ENCODE data around the gene CYFIP1. TPM values are rescaled to one million over a fixed set of nuclear protein-coding genes. Genes with fewer than 3 reads are reported as not detected.
A peak's percentile ranks its signal among the peaks of the same experiment; 100 is the strongest.

The CYFIP1 gene
- total RNA-seq, 1 donor from 2014 or later = 48.9 TPM

DNA sequence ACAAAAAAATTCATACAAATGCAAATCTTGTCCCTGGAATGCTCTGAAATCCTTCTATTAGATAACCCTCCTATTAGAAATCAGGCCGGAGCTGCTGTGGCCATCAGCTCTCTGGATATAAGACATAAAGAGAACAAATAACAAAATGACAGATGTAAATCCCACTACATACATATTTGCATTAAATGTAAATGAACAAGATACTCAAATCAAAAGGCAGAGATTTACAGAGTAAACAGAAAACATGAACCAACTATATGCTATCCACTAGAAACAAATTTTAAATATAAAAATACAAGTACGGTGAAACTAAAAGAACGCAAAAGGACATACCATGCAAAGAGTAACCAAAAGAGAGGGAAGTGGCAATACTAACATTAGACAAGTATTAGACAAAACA lies 10.7 kb downstream of the CYFIP1 start:
- FAIRE-seq (no peak), DNase-seq (ENCODE audit: low spot score in 2 of 2) (no peak)

DNA sequence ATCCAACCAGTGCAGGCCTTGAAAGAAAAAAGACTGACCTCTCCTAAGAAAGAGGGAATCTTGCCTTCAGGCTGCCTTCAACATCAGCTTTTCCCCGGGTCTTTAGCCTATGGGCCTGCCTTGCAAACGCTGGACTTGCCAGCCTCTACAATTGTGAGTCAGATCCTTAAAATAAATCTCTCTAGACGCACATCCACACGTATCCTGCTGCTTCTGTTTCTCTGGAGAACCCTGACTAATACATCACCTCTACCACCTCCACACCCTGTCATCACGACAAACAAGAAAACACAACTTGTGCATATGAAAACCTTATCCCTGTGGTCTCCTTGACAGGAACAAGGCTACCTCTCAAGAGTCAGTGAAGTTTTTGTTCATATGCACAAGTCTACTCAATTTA lies 11.8 kb downstream of the CYFIP1 start:
- DNase-seq (ENCODE audit: low spot score in 2 of 2) (peak in 1 of 2 donors; percentile 28), FAIRE-seq (no peak)

DNA sequence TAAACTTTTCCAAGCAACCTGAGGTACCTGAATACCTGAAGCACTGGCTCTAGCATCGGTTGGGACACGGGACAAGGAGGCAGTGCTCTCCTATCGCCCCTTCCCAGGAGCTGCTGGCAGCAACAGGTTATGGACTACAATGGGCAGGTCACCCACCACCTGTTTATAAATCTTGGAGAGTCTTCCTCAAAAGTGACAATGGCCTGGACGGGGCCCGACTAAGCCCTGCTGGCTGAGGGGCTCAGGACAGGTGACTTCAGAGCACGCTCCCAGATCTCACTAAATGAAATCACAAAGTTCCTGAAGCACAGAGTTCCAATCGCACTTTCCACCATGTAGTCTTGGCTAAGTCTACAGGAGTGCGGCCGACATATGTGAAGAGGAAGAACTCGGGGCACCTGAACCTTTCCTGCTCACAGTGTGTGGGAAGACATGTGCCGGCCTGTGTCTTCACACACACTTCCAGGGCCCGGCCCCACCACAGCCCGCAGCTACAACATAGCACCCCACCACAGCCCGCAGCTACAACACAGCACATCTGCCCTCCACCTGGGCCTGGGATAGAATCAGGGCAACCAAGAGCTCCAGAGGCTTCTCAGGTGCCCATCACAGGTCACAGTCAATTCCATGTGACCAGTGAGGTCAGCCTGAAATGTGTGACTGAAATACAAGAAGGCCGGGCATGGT lies 12.9 kb downstream of the CYFIP1 start:
- no peak for FAIRE-seq
- no peak for DNase-seq (ENCODE audit: low spot score in 2 of 2)

DNA sequence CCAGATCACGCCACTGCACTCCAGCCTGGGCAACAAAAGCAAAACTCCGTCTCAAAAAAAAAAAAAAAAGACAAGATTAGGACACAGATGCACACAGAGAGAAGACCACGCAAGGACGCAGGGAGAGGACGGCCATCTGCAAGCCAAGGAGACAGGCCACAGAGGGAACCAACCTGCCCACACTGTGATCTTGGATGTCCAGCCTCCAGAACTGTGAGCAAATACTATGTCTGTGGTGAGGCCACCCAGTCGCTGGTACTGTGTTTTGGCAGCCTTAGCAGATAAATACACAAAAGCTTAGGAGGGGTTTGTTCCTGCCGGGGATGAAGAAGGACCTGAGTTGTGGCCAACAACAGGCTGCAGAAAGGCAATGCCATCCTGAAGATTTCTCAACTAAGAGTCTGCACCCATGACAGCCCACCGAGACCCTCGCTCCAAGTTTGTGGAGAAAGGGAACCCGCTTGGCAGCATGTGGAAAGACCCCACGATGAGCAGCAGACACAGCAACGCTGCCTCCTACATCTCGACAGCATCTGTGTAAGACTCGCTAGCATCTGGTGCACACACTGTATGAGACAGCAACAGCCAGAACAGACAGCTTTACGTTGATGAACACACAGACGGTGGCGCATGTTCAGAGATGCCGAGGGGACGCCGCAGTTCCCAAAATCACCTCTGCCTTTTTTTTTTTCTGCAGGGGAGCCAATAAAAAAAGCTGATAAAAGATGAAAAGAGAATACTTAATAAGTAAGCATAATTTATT lies 13.7 kb downstream of the CYFIP1 start:
- FAIRE-seq (no peak), DNase-seq (ENCODE audit: low spot score in 2 of 2) (no peak)

DNA sequence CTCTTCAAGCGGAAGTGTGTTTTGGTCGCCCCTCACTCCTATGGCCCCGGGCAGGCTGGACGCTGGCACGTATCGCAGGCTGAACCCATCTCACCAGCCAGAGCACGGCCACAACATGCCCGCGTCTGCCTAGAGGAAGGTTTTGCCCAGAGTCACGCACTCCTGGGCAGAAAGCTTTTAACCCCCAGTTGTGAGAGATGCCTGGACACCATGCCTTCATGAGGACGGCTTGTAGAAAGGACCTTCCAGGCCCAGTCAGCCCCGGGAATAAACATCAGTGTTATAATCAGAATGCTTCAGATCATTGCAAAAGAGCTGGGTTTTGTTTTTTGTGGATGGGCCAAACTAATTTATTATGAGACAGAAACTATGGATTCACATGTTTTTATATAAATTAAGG lies 16.5 kb downstream of the CYFIP1 start:
- FAIRE-seq (no peak), DNase-seq (ENCODE audit: low spot score in 2 of 2) (no peak)

DNA sequence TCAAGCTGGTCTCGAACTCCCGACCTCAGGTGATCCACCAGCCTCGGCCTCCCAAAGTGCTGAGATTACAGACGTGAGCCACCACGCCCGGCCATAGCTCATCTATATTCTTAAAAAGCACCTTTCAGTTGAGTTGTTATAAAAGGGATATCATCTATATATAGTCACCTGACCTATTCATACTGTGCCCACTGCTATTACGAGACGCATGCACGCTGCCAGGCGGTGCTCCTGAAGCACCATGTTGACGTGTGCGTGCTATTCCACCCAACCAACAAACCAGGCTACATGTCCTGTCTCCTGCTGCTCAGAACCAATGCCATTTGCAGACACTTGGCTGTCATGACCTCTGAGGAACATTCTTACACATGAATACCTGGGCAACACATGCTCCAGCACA lies 17.6 kb downstream of the CYFIP1 start:
- FAIRE-seq (no peak), DNase-seq (ENCODE audit: low spot score in 2 of 2) (no peak)

DNA sequence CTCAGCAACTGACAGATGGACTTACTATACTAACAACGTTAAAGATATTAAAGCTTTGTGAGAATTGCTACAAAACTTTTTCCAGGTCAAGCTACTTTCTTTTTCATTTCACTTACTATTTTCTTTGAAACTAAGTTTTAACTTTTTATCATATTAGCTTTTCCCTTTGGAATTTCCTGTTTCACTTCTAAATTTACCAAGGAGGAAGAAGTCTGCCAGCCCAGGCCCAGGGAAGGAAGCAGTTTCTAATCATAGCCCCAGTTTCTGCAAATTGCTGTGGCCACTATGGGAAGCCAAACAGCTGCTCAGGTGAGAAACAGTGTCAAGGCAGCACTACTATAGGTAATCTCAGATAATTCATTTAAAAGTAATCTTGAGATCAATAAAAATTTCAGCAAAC lies 18.4 kb downstream of the CYFIP1 start:
- no peak for DNase-seq (ENCODE audit: low spot score in 2 of 2)
- no peak for FAIRE-seq

DNA sequence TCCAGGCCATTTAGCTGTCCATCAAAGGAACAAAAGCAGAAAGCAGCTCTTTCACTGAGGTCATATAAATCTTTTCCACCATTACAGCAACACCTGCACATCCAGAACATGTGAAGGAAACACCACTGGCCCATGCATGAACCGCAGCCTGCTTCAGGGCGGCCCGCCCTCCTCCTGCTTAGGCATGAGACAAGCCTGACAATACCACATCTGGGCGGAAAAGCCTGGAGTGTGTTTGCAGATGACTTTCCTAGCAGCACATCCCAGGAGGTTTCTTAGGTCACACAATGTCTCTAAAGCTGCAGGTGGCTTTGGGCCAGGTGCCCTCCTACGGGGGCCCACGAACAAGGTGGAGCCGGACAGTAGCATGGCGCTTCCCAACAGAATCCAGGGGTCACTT lies 19.6 kb downstream of the CYFIP1 start:
- no peak for DNase-seq (ENCODE audit: low spot score in 2 of 2)
- FAIRE-seq = no peak

DNA sequence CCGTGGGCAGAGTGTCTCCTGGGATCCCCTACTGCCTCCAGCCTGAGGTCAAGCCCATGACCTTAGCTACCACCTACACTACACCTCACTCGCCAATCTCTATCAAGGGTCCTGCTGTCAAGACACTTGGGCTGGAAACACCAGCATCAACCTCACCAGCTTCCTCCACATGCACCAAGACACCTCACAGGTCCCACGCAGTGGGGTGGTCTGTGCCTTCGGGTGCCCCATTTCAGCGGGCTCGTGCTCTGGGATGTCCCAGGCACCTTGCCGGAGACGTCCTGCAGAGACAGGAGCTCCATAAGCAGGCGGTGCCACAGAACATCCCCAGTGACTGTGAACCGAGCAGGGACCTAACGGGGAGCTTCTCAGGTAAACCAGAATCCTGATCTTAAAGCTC lies 20.0 kb downstream of the CYFIP1 start:
- no peak for FAIRE-seq
- DNase-seq (ENCODE audit: low spot score in 2 of 2) = no peak

DNA sequence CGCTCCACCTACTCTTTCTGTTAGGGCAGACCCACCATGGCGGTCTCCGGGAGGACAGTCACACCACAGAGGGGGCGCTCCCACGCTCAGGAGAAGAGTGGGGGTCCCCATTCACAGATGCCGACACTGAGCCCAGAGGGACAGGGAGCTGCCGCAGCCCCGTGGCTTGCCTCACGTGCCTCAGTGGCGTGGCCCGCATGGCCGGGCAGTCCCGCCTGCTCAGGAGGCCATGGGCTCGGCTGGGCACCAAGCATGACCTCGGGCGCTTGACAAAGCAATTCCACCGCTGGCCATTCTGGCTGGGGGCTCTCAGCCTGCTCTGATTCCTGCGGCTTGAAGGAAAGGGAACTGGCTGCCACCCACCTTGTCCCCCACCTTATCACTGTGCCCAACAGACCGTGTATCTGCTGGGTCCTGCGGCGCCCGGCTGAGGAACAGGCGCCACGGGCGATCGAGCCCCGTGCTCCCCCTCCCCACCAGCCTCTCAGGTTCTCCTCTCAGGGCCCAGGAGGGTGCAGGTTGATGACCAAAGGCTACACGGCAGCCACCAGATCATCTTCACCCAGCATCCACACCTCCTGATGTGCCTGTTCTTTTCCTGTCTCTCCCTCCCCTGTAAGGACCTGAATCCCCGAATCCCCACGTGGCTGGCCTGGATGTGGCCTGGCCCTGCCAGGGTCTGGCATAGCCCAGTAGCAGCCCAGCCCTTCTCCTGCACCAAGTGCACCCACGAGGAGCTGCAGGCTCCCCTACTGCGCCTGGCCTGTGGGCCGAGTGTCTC lies 20.7 kb downstream of the CYFIP1 start:
- FAIRE-seq = no peak
- DNase-seq (ENCODE audit: low spot score in 2 of 2) = no peak

DNA sequence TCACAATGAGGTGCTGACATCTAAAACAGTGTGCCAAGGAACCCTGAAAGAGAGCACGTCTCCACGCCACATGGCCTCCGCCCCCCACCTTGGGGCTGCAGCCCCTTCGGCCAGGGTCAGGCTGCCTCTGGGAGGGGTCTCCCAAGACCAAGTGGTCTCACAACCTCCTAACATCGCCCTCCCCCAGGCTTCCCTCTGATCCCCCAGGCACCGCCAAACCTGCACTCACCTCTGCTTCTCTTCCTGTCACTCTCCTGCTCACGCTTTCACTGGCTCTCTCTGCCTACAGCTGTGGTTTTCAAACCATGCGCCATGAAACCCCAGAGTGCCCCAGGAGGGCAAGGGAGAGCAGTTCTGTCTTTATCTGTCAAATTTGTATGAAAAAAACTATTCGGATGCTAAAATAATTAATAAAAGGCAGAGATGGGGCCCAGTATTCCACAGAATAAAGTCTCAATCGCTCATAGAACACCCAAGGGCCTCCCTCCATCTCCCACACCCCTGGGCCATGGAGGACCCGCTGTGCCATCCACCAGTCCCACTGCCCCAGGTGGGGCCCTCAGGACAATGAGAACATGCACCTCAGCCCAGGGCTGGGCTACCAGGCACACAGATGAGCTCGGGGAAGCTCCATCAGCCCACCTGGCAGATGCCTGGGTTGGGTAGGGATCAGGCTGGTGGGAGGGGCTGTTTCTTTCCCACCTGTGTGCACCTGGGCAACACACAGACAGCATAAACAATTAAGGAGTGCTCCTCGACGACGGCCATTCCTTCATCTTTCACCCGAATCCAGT lies 21.5 kb downstream of the CYFIP1 start:
- no peak for FAIRE-seq
- no peak for DNase-seq (ENCODE audit: low spot score in 2 of 2)

DNA sequence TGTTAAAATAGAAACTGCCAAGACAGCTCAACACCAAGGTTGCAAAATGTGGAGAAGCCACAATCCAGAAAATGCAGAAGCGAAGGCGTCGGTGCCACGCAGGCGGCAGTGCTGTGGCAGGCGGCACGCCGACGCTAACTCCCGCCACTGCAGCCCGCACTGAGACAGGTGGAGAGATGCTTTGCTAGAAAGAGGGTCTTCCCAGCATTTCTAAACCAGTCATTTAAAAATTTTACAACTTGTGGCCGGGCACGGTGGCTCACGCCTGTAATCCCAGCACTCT lies 23.2 kb downstream of the CYFIP1 start:
- DNase-seq (ENCODE audit: low spot score in 2 of 2) = no peak
- no peak for FAIRE-seq

DNA sequence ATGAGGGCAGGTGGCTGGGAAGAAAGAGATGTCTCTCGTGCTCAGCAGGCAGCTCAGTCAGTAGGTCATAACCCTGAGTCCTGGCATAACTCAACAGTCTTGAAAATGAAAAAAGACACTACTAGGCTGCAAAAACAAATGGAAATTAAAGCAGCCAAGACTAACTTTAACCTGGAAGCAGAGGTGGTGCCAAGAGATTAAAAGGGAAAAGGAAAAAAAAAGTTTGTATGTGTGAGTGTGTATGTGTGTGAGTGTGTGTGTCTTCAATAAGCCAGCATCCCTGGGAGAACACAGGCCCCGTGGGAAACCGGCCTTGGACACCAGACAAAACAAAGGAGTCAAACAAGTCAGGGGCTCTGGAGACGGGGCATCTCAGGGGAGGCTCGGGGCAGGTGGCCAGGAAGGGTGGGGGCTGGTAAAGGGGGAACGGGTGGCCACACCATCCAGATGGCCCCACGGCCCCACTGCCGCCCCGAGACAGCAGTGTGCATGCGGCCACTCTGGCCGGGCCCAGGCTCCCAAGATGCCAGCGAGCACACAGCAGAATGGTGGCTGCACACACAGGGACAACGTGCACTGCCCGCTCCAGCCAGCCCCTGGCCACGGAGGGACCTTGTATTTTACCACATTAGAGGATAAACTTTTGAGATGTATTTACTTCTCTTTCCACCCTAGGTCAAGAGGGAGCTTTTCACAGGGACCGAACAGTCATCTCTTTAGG lies 23.8 kb downstream of the CYFIP1 start:
- DNase-seq (ENCODE audit: low spot score in 2 of 2) (no peak), FAIRE-seq (no peak)

DNA sequence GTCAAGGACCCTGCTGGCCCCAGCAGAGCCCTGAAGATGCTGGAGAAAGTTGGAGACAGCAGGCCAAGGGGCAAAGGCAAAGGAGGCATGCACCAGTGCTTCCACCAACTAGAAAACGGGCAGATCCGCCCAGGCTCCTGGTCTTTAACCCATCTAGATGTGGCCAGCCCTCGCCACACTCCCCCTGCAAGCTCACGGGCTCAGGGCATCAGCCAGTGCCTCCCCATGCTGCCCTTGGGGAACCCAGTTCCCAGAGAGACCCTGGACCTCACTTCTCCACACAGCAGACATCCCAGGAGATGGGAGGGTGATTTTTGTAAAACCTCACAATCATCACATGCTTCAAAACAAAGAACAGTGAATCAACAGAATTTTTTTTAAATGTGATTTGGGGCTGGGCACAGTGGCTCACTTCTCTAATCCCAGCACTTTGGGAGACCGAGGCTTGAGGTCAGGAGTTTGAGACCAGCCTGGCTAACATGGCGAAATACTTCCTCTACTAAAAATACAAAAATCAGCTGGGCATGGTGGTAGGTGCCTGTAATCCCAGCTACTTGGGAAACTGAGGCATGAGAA lies 24.5 kb downstream of the CYFIP1 start:
- FAIRE-seq (no peak), DNase-seq (ENCODE audit: low spot score in 2 of 2) (no peak)

DNA sequence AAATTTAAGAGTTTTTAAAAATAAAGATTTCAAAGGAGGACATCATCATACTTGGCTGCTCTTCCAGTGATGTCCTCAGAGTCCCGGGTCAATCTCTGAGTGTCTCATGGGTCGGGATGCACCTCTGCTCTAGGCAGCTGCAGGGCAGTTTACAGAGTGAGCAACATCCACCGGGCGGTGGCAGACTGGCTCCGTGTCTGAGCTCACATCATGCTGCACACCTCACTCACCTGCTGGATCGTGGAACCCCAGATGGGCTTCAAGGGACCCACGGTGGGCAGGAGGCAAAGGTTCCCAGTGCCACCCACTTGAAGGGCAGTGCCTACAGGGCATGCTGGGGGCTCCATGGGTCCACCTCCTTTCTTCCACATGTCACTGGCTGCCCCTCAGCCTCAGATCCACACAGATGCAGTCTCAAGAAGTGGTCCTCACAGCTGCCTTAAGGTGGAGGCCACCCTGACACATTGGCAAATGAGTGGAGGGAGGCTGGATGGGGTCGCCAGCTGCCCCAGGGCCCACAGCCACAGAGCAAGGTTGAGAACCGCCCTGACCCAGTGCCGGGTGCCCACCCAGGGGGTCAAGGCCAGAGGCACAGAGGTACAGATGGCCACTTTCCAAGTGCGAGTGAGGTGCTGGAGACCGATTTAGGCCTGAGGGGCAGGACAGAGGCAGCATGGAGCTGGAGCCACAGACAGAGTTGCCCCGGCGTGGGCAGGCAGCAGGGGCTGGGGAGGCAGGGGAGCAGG lies 25.2 kb downstream of the CYFIP1 start:
- DNase-seq (ENCODE audit: low spot score in 2 of 2) (no peak), FAIRE-seq (no peak)

DNA sequence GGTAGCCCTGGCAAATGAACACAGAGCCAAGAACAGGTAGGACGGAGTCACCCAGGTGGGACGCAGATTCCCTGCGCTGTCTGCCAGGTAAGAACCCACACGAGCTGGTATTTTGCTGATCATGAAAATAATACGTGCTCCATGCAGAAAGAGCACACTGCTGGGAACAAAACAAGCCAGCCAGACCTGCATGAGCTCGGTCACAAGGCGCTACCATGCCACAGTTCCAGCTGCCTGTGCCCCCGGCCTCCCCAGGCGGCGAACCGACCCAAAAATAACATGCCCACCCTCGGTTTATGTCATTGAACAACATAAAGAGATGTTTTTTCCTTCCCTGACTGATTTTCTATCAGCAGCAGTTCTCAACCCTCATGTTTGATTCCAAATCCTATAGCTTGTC lies 25.8 kb downstream of the CYFIP1 start:
- no peak for FAIRE-seq
- DNase-seq (ENCODE audit: low spot score in 2 of 2) = no peak

DNA sequence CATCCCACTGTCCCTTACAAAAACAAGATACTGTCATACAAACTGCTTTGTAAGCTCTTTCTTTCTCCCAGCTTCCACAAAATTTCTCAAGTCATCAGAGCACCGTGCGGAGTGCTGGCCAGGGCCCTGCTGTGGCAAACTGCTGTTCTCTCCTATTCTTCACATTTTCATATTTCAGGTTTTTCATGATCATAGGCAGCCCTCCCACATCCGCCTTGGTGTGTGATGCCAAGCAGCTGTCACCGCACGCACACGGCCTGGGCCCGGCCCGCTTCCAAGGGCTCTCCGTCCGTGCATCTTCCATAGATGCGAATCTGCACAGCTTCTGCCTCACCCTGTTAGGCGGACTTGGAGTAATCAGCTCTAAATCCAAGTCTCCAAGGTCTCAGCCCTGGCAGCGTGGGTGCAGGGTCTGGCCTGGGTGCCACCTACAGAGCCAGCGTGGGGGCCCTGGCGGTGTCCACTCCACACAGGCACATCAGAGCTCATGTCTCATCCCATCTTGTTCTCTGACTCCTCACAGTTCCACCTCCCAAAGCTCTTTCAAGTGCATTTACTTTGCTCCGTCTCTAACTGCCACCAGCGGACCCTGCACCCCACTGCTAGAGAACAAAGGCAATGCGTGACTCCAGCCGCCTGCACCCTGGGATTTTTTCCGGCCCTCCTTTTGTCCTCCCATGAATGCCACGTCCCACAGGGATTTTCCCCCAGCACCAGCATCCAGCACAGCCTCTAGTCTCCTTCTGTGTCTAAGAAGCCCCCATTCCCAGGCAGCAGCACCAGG lies 27.2 kb downstream of the CYFIP1 start:
- no peak for FAIRE-seq
- no peak for DNase-seq (ENCODE audit: low spot score in 2 of 2)
